DMS114 treated with DMSO at 0.1 percent for 48 hours (cell line): ENCODE data around the gene ZNRF3.
"Not testable (repeated sequence)": the region's sequence is repeated elsewhere in the genome, so short reads cannot be mapped to it uniquely, and the experiment has no call there.

ENCODE experiments used
- DNase-seq: peaks from one replicate; lab custom pipeline; 2025; ENCODE audit not compliant: unreplicated experiment; lab: John Stamatoyannopoulos, UW

ZNRF3 gene

GRCh38 chr22:28883917-28884746 is 760 bp downstream of the ZNRF3 start:
- no peak for DNase-seq

DNA sequence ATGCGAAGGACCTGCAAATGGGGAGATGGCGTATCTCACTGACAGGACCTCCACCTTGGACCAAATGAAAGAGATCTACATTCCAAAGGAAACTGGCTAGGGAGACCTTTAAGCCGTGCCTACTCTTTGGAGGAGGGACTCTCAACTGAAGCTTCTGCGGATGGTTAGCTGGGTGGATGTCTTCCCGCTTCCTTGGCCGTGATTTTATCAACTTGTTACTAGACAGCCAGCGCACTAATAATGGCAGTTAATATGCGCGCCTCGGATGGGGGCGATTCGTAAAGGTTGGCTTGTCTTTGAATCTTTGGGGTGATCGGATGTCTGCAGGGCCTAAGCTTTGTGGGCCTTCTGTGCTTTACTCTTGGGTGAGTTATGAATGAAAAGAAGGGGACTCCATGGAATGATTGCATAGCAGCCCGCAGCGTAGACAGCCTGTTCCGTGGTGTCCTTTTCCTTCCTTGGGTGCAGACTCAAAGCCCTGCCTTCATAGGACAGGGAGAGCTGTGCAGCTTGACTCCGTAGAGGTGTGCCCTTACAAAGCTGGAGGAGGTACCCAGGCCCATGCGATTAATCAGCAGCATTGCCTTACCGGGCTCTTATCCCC is 1.5 kb downstream of the ZNRF3 start:
- DNase-seq: no peak

GRCh38 chr22:28885939-28886338 is 2.6 kb downstream of the ZNRF3 start:
- DNase-seq: no peak

DNA sequence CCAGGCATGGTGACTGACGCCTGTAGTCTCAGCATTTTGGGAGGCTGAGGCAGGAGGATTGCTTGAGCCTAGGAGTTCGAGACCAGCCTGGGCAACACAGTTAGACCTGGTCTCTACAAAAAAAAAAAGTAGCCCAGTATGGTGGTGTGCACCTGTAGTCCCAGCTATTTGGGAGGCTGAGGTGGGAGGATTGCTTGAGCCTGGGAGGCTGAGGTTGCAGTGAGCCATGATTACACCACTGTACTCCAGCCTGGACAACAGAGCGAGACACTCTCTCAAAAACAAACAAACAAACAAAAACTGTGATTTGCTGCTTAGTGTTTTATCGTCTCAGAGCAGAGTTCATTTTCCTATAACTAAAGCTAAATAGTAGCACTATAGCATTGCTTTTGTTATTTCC is 3.3 kb downstream of the ZNRF3 start:
- DNase-seq: not testable (repeated sequence)

- DNase-seq: no peak
These were observed 4.5 kb downstream of the ZNRF3 start for GRCh38 chr22:28887725-28888459.

DNA sequence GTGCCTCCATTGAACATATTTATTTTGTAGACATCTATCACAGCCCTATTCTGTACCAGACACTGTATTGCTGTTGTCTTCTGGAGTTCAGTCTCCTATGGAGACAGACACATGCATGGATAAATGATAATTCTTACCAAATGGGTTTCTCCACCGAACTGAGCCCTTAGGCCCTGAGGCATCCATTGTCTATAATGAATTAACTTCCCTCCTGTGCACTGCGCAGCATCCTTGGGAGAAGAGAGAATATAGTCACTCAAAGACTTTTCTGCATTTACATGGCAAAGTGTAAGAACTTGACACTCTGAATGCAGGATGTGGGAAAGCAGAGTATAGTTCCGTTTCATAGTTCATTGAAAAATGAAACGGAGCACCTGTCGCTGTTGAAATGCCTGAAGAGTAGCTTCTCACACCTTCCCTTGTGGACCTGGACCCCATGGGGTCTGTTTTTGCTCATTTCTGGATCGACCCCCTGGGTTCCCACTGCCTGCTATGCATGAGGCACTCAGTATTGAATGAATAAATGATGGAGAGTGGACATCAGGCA is 6.2 kb downstream of the ZNRF3 start:
- no peak for DNase-seq

- no peak for DNase-seq
These were observed 7.9 kb downstream of the ZNRF3 start for GRCh38 chr22:28891156-28891733.

GRCh38 chr22:28892175-28892731 is 8.9 kb downstream of the ZNRF3 start:
- no peak for DNase-seq

DNA sequence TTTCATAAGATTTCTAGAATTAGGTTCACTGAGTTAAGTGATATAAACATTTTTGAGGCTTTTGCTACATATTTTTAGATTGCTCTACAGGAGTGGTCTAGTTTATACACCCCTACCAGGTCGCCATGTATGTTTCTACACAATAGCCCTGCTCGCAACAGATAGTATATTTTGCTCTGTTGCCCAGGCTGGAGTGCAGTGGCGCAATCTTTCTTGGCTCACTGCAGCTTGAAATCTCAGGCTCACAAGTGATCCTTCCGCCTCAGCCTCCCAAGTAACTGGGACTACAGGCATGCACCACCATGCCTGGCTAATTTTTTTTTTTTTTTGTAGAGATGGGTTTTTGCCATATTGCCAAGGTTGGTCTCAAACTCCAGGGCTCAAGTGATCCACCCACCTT is 10.4 kb downstream of the ZNRF3 start:
- no peak for DNase-seq

DNA sequence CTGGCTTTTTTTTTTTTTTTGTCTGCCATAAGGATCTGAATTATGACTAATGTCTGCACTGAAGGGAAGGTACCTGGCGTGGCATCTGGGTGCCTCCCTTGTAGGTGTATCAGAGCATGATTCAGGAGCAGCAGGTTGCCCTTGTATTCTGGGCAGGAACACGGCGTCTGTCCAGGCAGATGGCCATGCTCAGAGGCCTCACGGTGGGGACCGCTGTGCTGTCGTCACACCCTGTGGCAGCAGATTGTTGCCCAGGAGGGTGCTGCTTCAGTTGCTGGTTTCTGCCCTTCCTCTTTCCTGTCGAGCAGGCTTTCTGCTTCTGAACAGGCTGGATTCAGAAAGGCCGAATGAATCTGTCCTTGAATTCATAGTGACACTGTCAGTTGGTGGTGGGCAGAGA is 11.0 kb downstream of the ZNRF3 start:
- DNase-seq: no peak

DNA sequence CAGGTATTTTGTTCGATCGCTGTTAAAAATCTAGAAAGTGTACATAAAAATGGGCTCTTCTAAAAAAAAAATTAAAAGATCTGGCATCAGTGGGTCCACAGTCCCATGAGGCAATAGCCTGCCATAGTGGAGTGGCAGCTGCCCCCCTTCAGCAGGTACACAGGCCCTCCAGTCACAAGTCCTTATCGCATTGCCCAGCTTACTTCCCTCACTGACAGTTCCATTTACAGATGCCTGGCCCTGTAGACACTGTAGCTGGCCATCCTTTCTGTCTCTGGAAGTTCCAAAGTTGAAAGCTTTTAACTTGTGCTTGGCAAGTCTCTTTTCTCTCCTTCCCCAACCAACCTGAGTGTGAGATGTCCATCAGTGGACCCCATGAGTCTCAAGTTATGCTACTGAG is 11.4 kb downstream of the ZNRF3 start:
- no peak for DNase-seq

- no peak for DNase-seq
These were observed 13.2 kb downstream of the ZNRF3 start for GRCh38 chr22:28896611-28897010.

DNA sequence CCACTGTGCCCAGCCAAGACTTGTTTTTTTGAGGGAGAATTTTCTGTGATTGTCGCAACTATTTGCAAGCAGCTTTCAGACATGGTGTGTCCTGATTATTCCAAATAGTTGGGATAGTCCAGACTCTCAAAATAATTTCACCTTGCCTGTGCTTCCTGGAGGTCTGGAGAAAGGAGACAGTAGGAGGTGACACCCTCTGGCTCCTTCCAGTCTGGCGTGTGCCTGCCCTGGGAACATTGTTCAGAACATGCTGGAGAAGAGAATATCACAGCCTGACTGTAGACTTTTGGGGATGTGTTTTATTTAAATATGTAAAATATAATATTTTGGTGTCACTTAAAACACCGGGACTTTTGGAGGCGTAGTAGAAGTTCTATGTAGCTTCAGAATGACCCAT is 14.9 kb downstream of the ZNRF3 start:
- DNase-seq: no peak

- DNase-seq: no peak
These were observed 16.0 kb downstream of the ZNRF3 start for GRCh38 chr22:28899199-28899853.

DNA sequence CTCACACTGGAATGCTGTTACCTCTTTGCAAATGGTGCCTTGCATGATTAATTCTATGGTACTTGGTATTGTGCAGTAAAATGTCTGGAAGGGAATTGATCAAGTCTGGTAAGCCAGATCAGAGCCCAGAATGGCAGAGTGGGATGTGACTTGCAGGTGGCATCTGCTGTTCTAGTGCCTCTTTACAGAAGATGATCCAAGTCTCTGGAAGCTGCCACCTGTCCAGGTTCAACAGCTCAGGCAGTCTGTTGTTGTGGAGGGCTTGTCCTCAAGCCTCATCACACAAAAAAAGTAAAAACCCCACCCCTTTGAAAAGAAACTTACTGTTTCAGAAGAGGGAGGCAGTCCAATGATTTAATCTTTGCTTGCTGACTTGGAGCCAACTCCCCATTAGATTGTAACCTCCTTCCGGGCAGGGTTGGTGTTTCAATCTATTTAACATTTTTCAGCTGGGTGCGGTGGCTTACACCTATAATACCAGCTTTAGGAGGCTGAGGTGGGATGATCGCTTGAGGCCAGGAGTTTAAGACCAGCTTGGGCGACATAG is 17.1 kb downstream of the ZNRF3 start:
- no peak for DNase-seq

- DNase-seq: no peak
These were observed 19.1 kb downstream of the ZNRF3 start for GRCh38 chr22:28902490-28902889.

DNA sequence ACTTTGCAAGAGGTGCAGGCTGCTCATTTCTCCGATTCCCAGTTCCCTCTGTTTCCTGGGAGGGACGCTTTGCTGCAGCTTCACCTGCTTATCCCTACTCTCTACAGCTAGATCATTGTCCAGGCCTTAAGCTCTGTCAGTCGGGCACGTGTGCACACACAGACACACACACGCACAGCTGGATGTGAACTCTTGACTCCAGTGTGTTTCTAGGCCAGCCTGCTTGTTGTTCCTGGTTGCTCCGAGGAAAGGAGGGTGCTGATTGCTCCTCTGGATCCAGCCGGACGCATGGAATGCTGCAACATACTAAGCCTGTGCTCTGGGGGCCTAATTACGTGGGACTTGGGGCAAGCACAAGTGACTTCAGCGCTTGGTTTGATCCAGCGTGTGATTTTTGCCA is 19.7 kb downstream of the ZNRF3 start:
- DNase-seq: no peak

DNA sequence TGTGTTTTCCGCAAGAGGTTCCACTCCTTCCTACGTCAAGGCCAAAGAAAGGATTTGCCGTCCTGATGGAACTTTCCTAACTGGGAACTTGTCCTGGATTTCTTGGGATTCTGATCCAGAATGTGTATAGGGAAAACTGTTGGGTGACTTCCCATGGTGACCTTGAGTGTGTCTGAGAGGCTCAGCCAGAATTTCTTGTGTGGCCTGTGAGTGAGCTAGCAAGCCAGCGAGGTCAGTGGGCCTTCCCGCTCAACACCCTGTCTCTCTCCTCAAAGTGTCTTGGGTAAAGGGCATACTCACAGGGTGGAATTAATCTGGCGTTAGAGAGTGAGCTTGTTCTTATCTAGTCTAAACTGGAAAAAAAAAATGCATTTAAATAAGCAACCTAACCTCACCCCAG is 20.4 kb downstream of the ZNRF3 start:
- DNase-seq: no peak

GRCh38 chr22:28904211-28904896 is 21.0 kb downstream of the ZNRF3 start:
- no peak for DNase-seq
